ENCODE results near the gene CFAP58.

CFAP58 gene

GRCh38 chr10:104328646-104328895 is 25.1 kb upstream of the CFAP58 start:
- TF ChIP-seq USF1 (IDR thresholded peaks at IDR 0.05) (no peak), RAD21 (IDR thresholded peaks at IDR 0.05; ENCODE audit: low read depth) (no peak), EP300 (IDR thresholded peaks at IDR 0.05; ENCODE audit: borderline replicate concordance) (no peak), TAF1 (IDR thresholded peaks at IDR 0.05; ENCODE audit: low read depth) (no peak), EGR1 (IDR thresholded peaks at IDR 0.05) (no peak), TEAD4 (IDR thresholded peaks at IDR 0.05) (no peak), MAX (IDR thresholded peaks at IDR 0.05) (no peak), CREB1 (IDR thresholded peaks at IDR 0.05; ENCODE audit: low read depth) (no peak), NFIC (IDR thresholded peaks at IDR 0.05) (no peak), CEBPB (IDR thresholded peaks at IDR 0.05) (no peak), YY1 (IDR thresholded peaks at IDR 0.05; ENCODE audit: low read depth) (no peak), TCF12 (IDR thresholded peaks at IDR 0.05; ENCODE audit: low read depth) (no peak), ZBTB7A (IDR thresholded peaks at IDR 0.05; ENCODE audit: low read depth) (no peak), FOXM1 (IDR thresholded peaks at IDR 0.05; ENCODE audit: borderline replicate concordance, low read depth) (no peak)

- TF ChIP-seq MAX (IDR thresholded peaks at IDR 0.05) = 0 out of 2 replicates have a peak, but pooled peaks have one; percentile 21
- no peak for TF ChIP-seq ZBTB7A (IDR thresholded peaks at IDR 0.05; ENCODE audit: low read depth)
- no peak for TF ChIP-seq TEAD4 (IDR thresholded peaks at IDR 0.05)
- TF ChIP-seq EGR1 (IDR thresholded peaks at IDR 0.05) = no peak
- peak; percentile 51 for TF ChIP-seq CREB1 (IDR thresholded peaks at IDR 0.05; ENCODE audit: low read depth)
- TF ChIP-seq CEBPB (IDR thresholded peaks at IDR 0.05) = 0 out of 2 replicates have a peak, but pooled peaks have one; percentile 32
Observed at GRCh38 chr10:104328896-104329710, 24.5 kb upstream of the CFAP58 start.

GRCh38 chr10:104329735-104330134 is 23.9 kb upstream of the CFAP58 start:
- TF ChIP-seq TEAD4 (IDR thresholded peaks at IDR 0.05) (no peak), EGR1 (IDR thresholded peaks at IDR 0.05) (no peak), TCF12 (IDR thresholded peaks at IDR 0.05; ENCODE audit: low read depth) (no peak), REST (IDR thresholded peaks at IDR 0.05; ENCODE audit: low read depth) (no peak), CREB1 (IDR thresholded peaks at IDR 0.05; ENCODE audit: low read depth) (no peak), TAF1 (IDR thresholded peaks at IDR 0.05; ENCODE audit: low read depth) (no peak)

- TF ChIP-seq EP300 (IDR thresholded peaks at IDR 0.05; ENCODE audit: borderline replicate concordance) = no peak
- no peak for TF ChIP-seq EGR1 (IDR thresholded peaks at IDR 0.05)
- TF ChIP-seq ZBTB7A (IDR thresholded peaks at IDR 0.05; ENCODE audit: low read depth) = no peak
- no peak for TF ChIP-seq TEAD4 (IDR thresholded peaks at IDR 0.05)
- TF ChIP-seq USF1 (IDR thresholded peaks at IDR 0.05) = no peak
- no peak for TF ChIP-seq RAD21 (IDR thresholded peaks at IDR 0.05; ENCODE audit: low read depth)
- TF ChIP-seq REST (IDR thresholded peaks at IDR 0.05; ENCODE audit: low read depth) = no peak
- TF ChIP-seq NFIC (IDR thresholded peaks at IDR 0.05) = no peak
- no peak for TF ChIP-seq YY1 (IDR thresholded peaks at IDR 0.05; ENCODE audit: low read depth)
- no peak for TF ChIP-seq TCF12 (IDR thresholded peaks at IDR 0.05; ENCODE audit: low read depth)
Observed at GRCh38 chr10:104330168-104331110, 23.2 kb upstream of the CFAP58 start.

- TF ChIP-seq CREB1 (IDR thresholded peaks at IDR 0.05; ENCODE audit: low read depth) = no peak
- TF ChIP-seq TCF12 (IDR thresholded peaks at IDR 0.05; ENCODE audit: low read depth) = peak; percentile 56; the same call in 1 of the 2 replicates
- 0 out of 2 replicates have a peak, but pooled peaks have one; percentile 37 for TF ChIP-seq ZBTB7A (IDR thresholded peaks at IDR 0.05; ENCODE audit: low read depth)
- TF ChIP-seq TAF1 (IDR thresholded peaks at IDR 0.05; ENCODE audit: low read depth) = no peak
Observed at GRCh38 chr10:104331208-104331838, 22.3 kb upstream of the CFAP58 start.
